ENCODE measurements around the gene ANTXR1.
"Not testable (repeated sequence)": the region's sequence is repeated elsewhere in the genome, so short reads cannot be mapped to it uniquely, and the experiment has no call there.

The ANTXR1 gene

DNA sequence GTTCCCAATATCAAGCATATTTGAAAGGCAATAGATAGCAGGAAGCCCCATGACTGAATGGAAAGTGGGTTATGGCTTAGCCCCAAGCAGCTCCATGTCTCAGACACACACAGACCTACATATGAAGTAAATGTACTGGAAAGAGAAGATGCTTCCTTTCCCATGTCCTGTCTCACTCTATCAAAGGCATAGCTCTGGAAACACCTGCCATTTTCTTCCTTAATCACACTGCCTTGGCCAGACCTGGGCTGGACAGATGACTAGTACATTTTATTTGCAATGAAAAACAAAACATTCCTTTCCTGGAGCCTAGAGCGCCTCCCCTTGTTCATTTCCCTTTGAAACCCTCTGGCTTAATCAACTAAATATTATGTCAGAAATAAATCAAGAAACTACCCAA lies 160.7 kb downstream of the ANTXR1 start:
- DNase-seq (ENCODE audit: extremely low read depth, low read depth): no peak
- TF ChIP-seq CTCF (IDR thresholded peaks at IDR 0.05; ENCODE audit: low read depth, low read length): no peak

DNA sequence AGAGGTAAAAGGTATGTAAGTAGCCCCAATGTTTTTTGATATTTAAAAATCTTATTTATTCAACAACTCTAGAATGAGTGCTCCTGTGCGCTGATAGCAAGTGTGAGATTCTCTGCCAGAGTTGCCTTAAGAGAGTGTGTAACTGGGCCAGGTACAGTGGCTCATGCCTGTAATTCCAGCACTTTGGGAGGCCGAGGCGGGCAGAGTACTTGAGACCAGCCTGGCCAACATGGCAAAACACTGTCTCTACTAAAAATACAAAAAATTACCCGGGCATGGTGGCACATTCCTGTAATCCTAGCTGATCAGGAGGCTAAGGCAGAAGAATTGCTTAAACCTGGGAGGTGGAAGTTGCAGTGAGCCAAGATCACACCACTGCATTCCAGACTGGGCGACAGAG lies 161.2 kb downstream of the ANTXR1 start:
- DNase-seq (ENCODE audit: extremely low read depth, low read depth): not testable (repeated sequence)

GRCh38 chr2:69175790-69176715 lies 163.1 kb downstream of the ANTXR1 start:
- no peak for DNase-seq (ENCODE audit: extremely low read depth, low read depth)
- no peak for TF ChIP-seq CTCF (IDR thresholded peaks at IDR 0.05; ENCODE audit: low read depth, low read length)

- TF ChIP-seq CTCF (IDR thresholded peaks at IDR 0.05; ENCODE audit: low read depth, low read length): no peak
- DNase-seq (ENCODE audit: extremely low read depth, low read depth): peak; percentile 89
Observed at GRCh38 chr2:69177063-69177771, 164.2 kb downstream of the ANTXR1 start.

DNA sequence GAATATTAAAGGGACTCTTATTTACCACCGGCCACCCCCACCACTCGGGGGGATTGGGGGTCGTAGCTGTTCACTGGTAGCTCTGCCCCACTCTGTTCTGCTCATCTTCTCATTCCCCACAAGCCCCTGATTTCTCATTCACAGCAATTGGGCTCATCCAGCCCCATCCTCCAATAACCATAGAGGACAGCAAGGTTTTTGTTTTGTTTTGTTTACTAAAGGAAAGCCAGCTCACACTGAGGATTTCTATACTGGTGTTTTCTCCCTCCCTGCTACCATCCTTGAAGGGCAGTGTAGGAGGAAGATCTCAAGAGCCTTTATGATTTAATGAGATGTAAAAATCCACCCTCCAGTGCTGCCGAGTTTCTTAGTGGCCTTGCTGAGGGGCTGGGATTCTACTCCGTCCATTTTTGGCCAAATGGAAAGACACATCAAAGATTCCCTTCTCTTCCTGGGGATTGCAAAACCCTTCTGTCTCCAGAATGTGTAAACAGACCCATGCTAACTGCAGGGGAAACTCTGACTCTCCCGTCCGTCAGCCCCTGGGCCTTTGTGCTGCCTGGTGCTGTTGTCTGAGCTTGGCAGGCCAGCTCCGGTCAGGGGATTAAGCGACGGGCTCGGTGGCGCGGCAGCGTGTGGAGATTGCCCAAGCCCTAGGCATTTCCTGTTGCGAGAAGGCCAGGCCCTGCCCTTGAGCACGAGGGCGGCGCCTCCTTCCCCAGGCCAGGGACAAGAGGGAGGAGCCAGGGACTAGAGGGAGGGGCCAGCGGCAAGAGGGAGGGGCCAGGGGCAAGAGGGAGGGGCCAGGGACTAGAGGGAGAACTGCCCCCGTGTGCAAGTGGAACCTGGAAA lies 165.0 kb downstream of the ANTXR1 start:
- no peak for TF ChIP-seq CTCF (IDR thresholded peaks at IDR 0.05; ENCODE audit: low read depth, low read length)
- DNase-seq (ENCODE audit: extremely low read depth, low read depth): peak; percentile 90

DNA sequence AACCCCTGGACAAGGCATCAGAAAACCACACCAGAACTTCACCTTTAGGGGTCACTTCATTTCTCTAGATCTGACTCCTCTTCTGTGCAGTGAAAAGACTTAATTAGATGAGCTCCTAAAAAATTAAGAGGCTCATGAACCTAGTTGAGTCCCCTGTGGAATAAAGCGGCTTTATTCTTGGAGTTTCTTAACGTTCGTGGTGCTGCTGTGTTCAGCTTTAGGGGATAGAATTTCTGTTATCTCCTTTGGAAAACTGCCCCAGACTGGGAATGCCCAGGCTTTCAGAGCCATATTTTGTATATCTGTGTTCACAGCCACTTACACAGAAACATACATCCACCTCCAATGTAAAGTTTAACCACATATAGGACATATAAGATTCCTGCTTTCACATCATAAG lies 165.8 kb downstream of the ANTXR1 start:
- TF ChIP-seq CTCF (IDR thresholded peaks at IDR 0.05; ENCODE audit: low read depth, low read length): no peak
- no peak for DNase-seq (ENCODE audit: extremely low read depth, low read depth)

- no peak for TF ChIP-seq CTCF (IDR thresholded peaks at IDR 0.05; ENCODE audit: low read depth, low read length)
- DNase-seq (ENCODE audit: extremely low read depth, low read depth): no peak
Observed at GRCh38 chr2:69180227-69180626, 167.2 kb downstream of the ANTXR1 start.
